Type B pancreatic cell (in vitro differentiated cells): ENCODE measurements around the gene KLF9. TPM values are rescaled to one million over a fixed set of nuclear protein-coding genes. Genes with fewer than 3 reads are reported as not detected.

Experiments used
- DNase-seq: peaks from one replicate; pipeline ENCODE4 v3.0.0; 2021; ENCODE audit warnings: mixed read lengths; ENCODE audit not compliant: unreplicated experiment; ENCODE audit errors: extremely low spot score
- H3K27ac Mint-ChIP-seq: 2 replicates; pipeline ENCODE4 v1.8.0; 2021; ENCODE audit warnings: mild to moderate bottlenecking, mixed read lengths
- H3K27me3 Mint-ChIP-seq: 2 replicates; pipeline ENCODE4 v1.8.0; 2021; ENCODE audit warnings: mixed read lengths
- H3K36me3 Mint-ChIP-seq: 2 replicates; pipeline ENCODE4 v1.8.0; 2021; ENCODE audit warnings: mixed read lengths
- H3K4me1 Mint-ChIP-seq: one replicate; pipeline ENCODE4 v1.8.0; 2021; ENCODE audit warnings: mixed read lengths; ENCODE audit not compliant: unreplicated experiment
- H3K4me3 Mint-ChIP-seq: 2 replicates; pipeline ENCODE4 v1.8.0; 2021; ENCODE audit warnings: mild to moderate bottlenecking, mixed read lengths
- H3K9me3 Mint-ChIP-seq: 2 replicates; pipeline ENCODE4 v1.8.0; 2021; ENCODE audit warnings: mixed read lengths
- CTCF ChIP-seq: fragments of 200-600 bp; sonication (generic); conservative IDR thresholded peaks from 2 replicates; pipeline ENCODE4 v1.5.0; 2021; ENCODE audit warnings: antibody characterized with exemption, mild to moderate bottlenecking
- total RNA-seq: library from RNA; stranded (reverse); gene quantifications from 2 replicates; pipeline ENCODE4 v1.2.1, GENCODE V29; 2021; ENCODE audit warnings: low replicate concordance

The KLF9 gene
- total RNA-seq, 1 donor from 2014 or later, result 16.7 TPM

GRCh38 chr9:70407081-70407503 is 7.4 kb downstream of the KLF9 start:
- peak overlapping the region; percentile 60 for H3K27ac Mint-ChIP-seq
- H3K27me3 Mint-ChIP-seq, result no peaks in the 10 kb centered on the region
- no peak for DNase-seq
- no peak for TF ChIP-seq CTCF
- no peaks in the 10 kb centered on the region for H3K36me3 Mint-ChIP-seq
- H3K4me3 Mint-ChIP-seq, result peak overlapping the region; percentile 23
- peaks cover 58% of the 10 kb centered on the region for H3K4me1 Mint-ChIP-seq
- no peaks in the 10 kb centered on the region for H3K9me3 Mint-ChIP-seq

GRCh38 chr9:70406434-70406862 is 8.0 kb downstream of the KLF9 start:
- Mint-ChIP-seq H3K9me3 (no peaks in the 10 kb centered on the region), H3K27ac (peak overlapping the region; percentile 71), H3K27me3 (no peaks in the 10 kb centered on the region), H3K4me3 (peak overlapping the region; percentile 57), H3K36me3 (no peaks in the 10 kb centered on the region), H3K4me1 (peaks cover 56% of the 10 kb centered on the region)
- no peak for TF ChIP-seq CTCF
- no peak for DNase-seq

GRCh38 chr9:70405808-70406433 is 8.5 kb downstream of the KLF9 start:
- peak overlapping the region; percentile 71 for H3K27ac Mint-ChIP-seq

DNA sequence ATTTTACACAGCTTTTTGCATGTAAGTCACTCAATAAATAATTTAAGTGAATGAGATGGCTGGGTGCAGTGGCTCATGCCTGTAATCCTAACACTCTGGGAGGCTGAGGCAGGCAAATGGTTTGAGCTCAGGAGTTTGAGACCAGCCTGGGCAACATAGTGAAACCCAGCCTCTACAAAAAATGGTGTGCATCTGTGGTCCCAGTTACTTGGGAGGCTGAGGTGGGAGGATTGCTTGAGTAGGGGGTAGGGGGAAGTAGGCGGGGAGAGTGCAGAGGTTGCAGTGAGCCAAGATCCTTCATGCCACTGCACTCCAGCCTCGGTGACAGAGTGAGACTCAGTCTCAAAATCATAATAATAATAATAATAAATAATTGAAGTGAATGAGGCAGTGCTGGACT is 10.2 kb downstream of the KLF9 start:
- DNase-seq, result no peak
- H3K27me3 Mint-ChIP-seq, result no peaks in the 10 kb centered on the region
- H3K4me1 Mint-ChIP-seq, result peaks cover 37% of the 10 kb centered on the region
- TF ChIP-seq CTCF, result no peak
- no peak overlapping the region for H3K4me3 Mint-ChIP-seq
- H3K9me3 Mint-ChIP-seq, result no peaks in the 10 kb centered on the region
- no peak overlapping the region for H3K27ac Mint-ChIP-seq
- H3K36me3 Mint-ChIP-seq, result no peaks in the 10 kb centered on the region

More at GRCh38 chr9:70405808-70406433, 8.5 kb downstream of the KLF9 start:
- TF ChIP-seq CTCF, result no peak
- H3K4me3 Mint-ChIP-seq, result peak overlapping the region; percentile 58
- no peaks in the 10 kb centered on the region for H3K9me3 Mint-ChIP-seq
- H3K36me3 Mint-ChIP-seq, result no peaks in the 10 kb centered on the region
- H3K4me1 Mint-ChIP-seq, result peaks cover 50% of the 10 kb centered on the region
- H3K27me3 Mint-ChIP-seq, result no peaks in the 10 kb centered on the region
- DNase-seq, result no peak

GRCh38 chr9:70403618-70404025 is 10.8 kb downstream of the KLF9 start:
- H3K4me3 Mint-ChIP-seq, result no peak overlapping the region
- peaks cover 37% of the 10 kb centered on the region for H3K4me1 Mint-ChIP-seq
- H3K9me3 Mint-ChIP-seq, result no peaks in the 10 kb centered on the region
- TF ChIP-seq CTCF, result no peak
- H3K27ac Mint-ChIP-seq, result peak overlapping the region; percentile 29
- no peak for DNase-seq
- no peaks in the 10 kb centered on the region for H3K27me3 Mint-ChIP-seq
- H3K36me3 Mint-ChIP-seq, result no peaks in the 10 kb centered on the region
